ENCODE measurements around the gene MED15. TPM values are rescaled to one million over a fixed set of nuclear protein-coding genes. Genes with fewer than 3 reads are reported as not detected.

Gene MED15
- total and polyA plus RNA-seq, 3 donors from 2014 or later, result 71.0 to 101 (median 81.6) TPM

- H3K4me3 ChIP-seq, result no peak overlapping the region
- no peaks in the 10 kb centered on the region for H3K4me1 ChIP-seq
- H3K27ac ChIP-seq, result no peak overlapping the region
- H3K9me3 ChIP-seq, result no peaks in the 10 kb centered on the region
- intact Hi-C loops (cut with DNase I; ENCODE audit: low total_unique reads), result no loop called here
- TF ChIP-seq POLR2A (IDR thresholded peaks at IDR 0.05) (no peak), CTCF (IDR thresholded peaks at IDR 0.05) (no peak)
- H3K27me3 ChIP-seq, result no peaks in the 10 kb centered on the region
- H3K36me3 ChIP-seq (ENCODE audit: low read depth, missing control alignments), result no peaks in the 10 kb centered on the region
- WGBS, 2 donors, result 94 to 99% methylated on average over 20 to 33 of the region's 33 CpGs
- DNase-seq, result no peak
These were observed 75.3 kb downstream of the MED15 start for GRCh38 chr22:20582520-20583361.

GRCh38 chr22:20583471-20583922, 76.1 kb downstream of the MED15 start:
- intact Hi-C loops (cut with DNase I; ENCODE audit: low total_unique reads), result no loop called here
- no peaks in the 10 kb centered on the region for H3K27me3 ChIP-seq
- TF ChIP-seq POLR2A (IDR thresholded peaks at IDR 0.05) (no peak), CTCF (IDR thresholded peaks at IDR 0.05) (no peak)
- DNase-seq, result no peak
- H3K4me3 ChIP-seq, result no peak overlapping the region
- WGBS, 2 donors, result 85 to 87% methylated on average over 4 of the region's 4 CpGs
- no peaks in the 10 kb centered on the region for H3K4me1 ChIP-seq
- H3K9me3 ChIP-seq, result no peaks in the 10 kb centered on the region
- no peaks in the 10 kb centered on the region for H3K36me3 ChIP-seq (ENCODE audit: low read depth, missing control alignments)
- no peak overlapping the region for H3K27ac ChIP-seq

- H3K27ac ChIP-seq, result no peak overlapping the region
These were observed 76.8 kb downstream of the MED15 start for GRCh38 chr22:20584029-20584871.

More at GRCh38 chr22:20584029-20584871, 76.8 kb downstream of the MED15 start:
- WGBS, 2 donors, result 66 to 79% methylated on average over 7 to 12 of the region's 12 CpGs
- intact Hi-C loops (cut with DNase I; ENCODE audit: low total_unique reads), result no loop called here
- no peak overlapping the region for H3K4me3 ChIP-seq
- no peak for TF ChIP-seq POLR2A (IDR thresholded peaks at IDR 0.05)
- no peak for TF ChIP-seq CTCF (IDR thresholded peaks at IDR 0.05)
- no peaks in the 10 kb centered on the region for H3K4me1 ChIP-seq
- H3K9me3 ChIP-seq, result no peaks in the 10 kb centered on the region
- DNase-seq, result no peak
- no peaks in the 10 kb centered on the region for H3K36me3 ChIP-seq (ENCODE audit: low read depth, missing control alignments)
- no peaks in the 10 kb centered on the region for H3K27me3 ChIP-seq
